Measurements from ENCODE around the gene ADRA1B. TPM values are rescaled to one million over a fixed set of nuclear protein-coding genes. Genes with fewer than 3 reads are reported as not detected.

Gene ADRA1B
- total and polyA plus RNA-seq, 10 of the 15 experiments (the other 5 are each of a cell fraction or from before 2014, with no cell fraction given): 0.04 TPM; not detected in 9

- TF ChIP-seq, protein P1, sequence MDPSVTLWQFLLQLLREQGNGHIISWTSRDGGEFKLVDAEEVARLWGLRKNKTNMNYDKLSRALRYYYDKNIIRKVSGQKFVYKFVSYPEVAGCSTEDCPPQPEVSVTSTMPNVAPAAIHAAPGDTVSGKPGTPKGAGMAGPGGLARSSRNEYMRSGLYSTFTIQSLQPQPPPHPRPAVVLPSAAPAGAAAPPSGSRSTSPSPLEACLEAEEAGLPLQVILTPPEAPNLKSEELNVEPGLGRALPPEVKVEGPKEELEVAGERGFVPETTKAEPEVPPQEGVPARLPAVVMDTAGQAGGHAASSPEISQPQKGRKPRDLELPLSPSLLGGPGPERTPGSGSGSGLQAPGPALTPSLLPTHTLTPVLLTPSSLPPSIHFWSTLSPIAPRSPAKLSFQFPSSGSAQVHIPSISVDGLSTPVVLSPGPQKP (IDR thresholded peaks at IDR 0.05; ENCODE audit: low read depth, low read length): peak; percentile 96; the same call in 1 of the 2 replicates
- TF ChIP-seq TBL1XR1 (IDR thresholded peaks at IDR 0.05; ENCODE audit: low read depth, low read length) (peak; percentile 41; the same call in 1 of the 2 replicates), CREM (IDR thresholded peaks at IDR 0.05; ENCODE audit: low read depth) (peak; percentile 100), EGR1 (IDR thresholded peaks at IDR 0.05; ENCODE audit: borderline replicate concordance in 1 of 2, low read depth in 2 of 2, low read length in 2 of 2) (no peak), PML (IDR thresholded peaks at IDR 0.05; ENCODE audit: low read length) (peak; percentile 97), SUZ12 (IDR thresholded peaks at IDR 0.05; ENCODE audit: unreplicated experiment) (no peak), BCLAF1 (IDR thresholded peaks at IDR 0.05) (no peak), IRF4 (IDR thresholded peaks at IDR 0.05; ENCODE audit: low read depth, low read length) (peak; percentile 64), EP300 (IDR thresholded peaks at IDR 0.05; ENCODE audit: borderline replicate concordance in 1 of 2, control insufficient read depth in 1 of 2, low read depth in 2 of 2, low read length in 2 of 2) (peak in 1 of 2 experiments; percentile 52; a peak in 1 of 4 replicates), WRNIP1 (IDR thresholded peaks at IDR 0.05; ENCODE audit: borderline replicate concordance, low read depth, low read length) (peak; percentile 97; the same call in 1 of the 2 replicates), SIN3A (IDR thresholded peaks at IDR 0.05; ENCODE audit: low read depth, low read length) (peak; percentile 88; the same call in 1 of the 2 replicates), EED (IDR thresholded peaks at IDR 0.05; ENCODE audit: low read depth) (no peak), PAX5 (IDR thresholded peaks at IDR 0.05; ENCODE audit: borderline replicate concordance, low read depth, low read length) (no peak), BACH1 (IDR thresholded peaks at IDR 0.05; ENCODE audit: borderline replicate concordance) (no peak; the same call in 1 of the 2 replicates), NBN (IDR thresholded peaks at IDR 0.05) (peak; percentile 100), TARDBP (IDR thresholded peaks at IDR 0.05; ENCODE audit: borderline replicate concordance) (peak; percentile 83; the same call in 1 of the 2 replicates), PKNOX1 (IDR thresholded peaks at IDR 0.05) (peak; percentile 45)
- TF ChIP-seq, protein P2, sequence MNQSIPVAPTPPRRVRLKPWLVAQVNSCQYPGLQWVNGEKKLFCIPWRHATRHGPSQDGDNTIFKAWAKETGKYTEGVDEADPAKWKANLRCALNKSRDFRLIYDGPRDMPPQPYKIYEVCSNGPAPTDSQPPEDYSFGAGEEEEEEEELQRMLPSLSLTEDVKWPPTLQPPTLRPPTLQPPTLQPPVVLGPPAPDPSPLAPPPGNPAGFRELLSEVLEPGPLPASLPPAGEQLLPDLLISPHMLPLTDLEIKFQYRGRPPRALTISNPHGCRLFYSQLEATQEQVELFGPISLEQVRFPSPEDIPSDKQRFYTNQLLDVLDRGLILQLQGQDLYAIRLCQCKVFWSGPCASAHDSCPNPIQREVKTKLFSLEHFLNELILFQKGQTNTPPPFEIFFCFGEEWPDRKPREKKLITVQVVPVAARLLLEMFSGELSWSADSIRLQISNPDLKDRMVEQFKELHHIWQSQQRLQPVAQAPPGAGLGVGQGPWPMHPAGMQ (IDR thresholded peaks at IDR 0.05; ENCODE audit: borderline replicate concordance): no peak
- TF ChIP-seq, protein P3, sequence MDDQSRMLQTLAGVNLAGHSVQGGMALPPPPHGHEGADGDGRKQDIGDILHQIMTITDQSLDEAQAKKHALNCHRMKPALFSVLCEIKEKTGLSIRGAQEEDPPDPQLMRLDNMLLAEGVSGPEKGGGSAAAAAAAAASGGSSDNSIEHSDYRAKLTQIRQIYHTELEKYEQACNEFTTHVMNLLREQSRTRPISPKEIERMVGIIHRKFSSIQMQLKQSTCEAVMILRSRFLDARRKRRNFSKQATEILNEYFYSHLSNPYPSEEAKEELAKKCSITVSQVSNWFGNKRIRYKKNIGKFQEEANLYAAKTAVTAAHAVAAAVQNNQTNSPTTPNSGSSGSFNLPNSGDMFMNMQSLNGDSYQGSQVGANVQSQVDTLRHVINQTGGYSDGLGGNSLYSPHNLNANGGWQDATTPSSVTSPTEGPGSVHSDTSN (IDR thresholded peaks at IDR 0.05; ENCODE audit: insufficient replicate concordance, low read depth, low read length): no peak
- TF ChIP-seq, protein P4, sequence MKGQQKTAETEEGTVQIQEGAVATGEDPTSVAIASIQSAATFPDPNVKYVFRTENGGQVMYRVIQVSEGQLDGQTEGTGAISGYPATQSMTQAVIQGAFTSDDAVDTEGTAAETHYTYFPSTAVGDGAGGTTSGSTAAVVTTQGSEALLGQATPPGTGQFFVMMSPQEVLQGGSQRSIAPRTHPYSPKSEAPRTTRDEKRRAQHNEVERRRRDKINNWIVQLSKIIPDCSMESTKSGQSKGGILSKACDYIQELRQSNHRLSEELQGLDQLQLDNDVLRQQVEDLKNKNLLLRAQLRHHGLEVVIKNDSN (IDR thresholded peaks at IDR 0.05; ENCODE audit: borderline replicate concordance, extremely low read length, insufficient read depth, low read depth, low read length): peak; percentile 32
These were observed 92.8 kb downstream of the ADRA1B start, which contains the start of gene TTC1 (continued) for GRCh38 chr5:160008877-160009590.
